Measurements from ENCODE around the gene PRKACG.

Gene PRKACG

DNA sequence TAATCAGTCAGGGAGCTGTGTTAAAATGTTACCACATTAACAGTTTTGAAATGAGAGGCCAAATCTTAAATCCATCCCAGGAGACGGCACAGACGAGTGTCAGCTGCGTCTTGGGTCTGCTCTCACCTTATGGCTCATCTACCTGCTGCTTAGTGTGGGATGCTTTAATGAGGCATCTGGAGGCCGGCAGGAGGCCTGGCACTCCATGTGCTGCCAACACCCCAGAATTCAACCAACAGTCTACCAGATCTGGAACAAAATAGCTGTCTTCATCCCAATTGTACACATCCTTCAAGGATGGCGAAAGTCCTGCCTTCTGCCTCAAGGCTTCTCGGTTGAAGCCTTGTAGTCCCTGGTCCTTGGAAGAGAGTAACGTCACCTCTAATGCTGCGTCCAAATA lies 12.0 kb downstream of the PRKACG start:
- no peaks in the 10 kb centered on the region for H3K9me2 ChIP-seq (replicated peaks; ENCODE audit: low read depth, low read length)
- H3K4me3 ChIP-seq (ENCODE audit: low read length, poor library complexity, severe bottlenecking) = no peak overlapping the region
- no peaks in the 10 kb centered on the region for H3K9me3 ChIP-seq (ENCODE audit: insufficient read depth, low read depth, low read length)
- no peak overlapping the region for H2AFZ ChIP-seq (ENCODE audit: low read length)
- no peak overlapping the region for H3K4me2 ChIP-seq (ENCODE audit: low read depth, low read length, poor library complexity, severe bottlenecking)
- no peak for TF ChIP-seq EZH2phosphoT487 (IDR thresholded peaks at IDR 0.05; ENCODE audit: borderline replicate concordance)
- TF ChIP-seq, protein P1, sequence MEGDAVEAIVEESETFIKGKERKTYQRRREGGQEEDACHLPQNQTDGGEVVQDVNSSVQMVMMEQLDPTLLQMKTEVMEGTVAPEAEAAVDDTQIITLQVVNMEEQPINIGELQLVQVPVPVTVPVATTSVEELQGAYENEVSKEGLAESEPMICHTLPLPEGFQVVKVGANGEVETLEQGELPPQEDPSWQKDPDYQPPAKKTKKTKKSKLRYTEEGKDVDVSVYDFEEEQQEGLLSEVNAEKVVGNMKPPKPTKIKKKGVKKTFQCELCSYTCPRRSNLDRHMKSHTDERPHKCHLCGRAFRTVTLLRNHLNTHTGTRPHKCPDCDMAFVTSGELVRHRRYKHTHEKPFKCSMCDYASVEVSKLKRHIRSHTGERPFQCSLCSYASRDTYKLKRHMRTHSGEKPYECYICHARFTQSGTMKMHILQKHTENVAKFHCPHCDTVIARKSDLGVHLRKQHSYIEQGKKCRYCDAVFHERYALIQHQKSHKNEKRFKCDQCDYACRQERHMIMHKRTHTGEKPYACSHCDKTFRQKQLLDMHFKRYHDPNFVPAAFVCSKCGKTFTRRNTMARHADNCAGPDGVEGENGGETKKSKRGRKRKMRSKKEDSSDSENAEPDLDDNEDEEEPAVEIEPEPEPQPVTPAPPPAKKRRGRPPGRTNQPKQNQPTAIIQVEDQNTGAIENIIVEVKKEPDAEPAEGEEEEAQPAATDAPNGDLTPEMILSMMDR (conservative IDR thresholded peaks at IDR 0.05; ENCODE audit: low read length) = no peak
- no peaks in the 10 kb centered on the region for H3K27me3 ChIP-seq (ENCODE audit: insufficient read depth, low read length, poor library complexity, severe bottlenecking)
- no peaks in the 10 kb centered on the region for H3K36me3 ChIP-seq (ENCODE audit: insufficient read depth, low read length)
- H3K79me2 ChIP-seq (ENCODE audit: insufficient read depth, low read length) = no peaks in the 10 kb centered on the region
- no peaks in the 10 kb centered on the region for H4K20me1 ChIP-seq (ENCODE audit: insufficient read depth, low read length, poor library complexity, severe bottlenecking)
- H3K4me1 ChIP-seq (ENCODE audit: insufficient read depth, low read length, poor library complexity, severe bottlenecking) = peaks cover 28% of the 10 kb centered on the region
- H3K9ac ChIP-seq (ENCODE audit: low read depth, low read length, poor library complexity, severe bottlenecking) = no peak overlapping the region
- H3F3A ChIP-seq (ENCODE audit: low read depth) = no peaks in the 10 kb centered on the region

DNA sequence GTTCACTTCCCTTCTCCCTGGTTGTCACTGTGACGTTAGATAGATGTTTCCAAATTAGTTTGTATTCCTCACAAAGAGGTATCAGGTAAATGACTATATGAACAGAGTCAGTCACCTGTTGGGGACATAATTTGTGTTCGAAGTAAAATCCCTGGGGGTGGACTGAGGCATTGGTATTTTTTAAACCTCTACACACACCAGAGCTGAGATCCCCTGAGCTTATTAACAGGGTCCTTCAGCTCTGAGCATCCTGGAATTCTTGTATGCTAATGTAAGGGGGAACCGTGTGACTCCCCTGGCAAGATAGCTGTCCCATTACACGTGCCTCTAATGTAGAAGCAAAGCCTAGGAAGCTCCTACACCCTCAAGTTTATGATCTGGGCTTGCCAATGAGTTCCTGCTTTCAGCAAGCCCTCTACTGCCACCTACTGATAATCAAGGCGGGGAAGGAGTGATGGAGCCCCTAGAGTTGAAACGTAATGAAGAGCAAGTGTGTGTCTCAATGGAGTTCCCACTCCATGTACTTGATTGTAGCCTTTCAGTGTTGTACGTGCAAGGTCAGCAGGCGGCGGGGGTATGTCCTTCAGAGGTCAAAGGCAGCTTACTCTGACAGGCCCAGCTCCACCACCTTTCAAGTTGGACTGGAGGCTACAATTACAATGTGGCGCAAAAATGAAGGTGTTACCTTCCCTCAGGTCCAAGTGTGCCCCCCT lies 14.4 kb downstream of the PRKACG start:
- H3F3A ChIP-seq (ENCODE audit: low read depth) = no peaks in the 10 kb centered on the region
- H3K9me3 ChIP-seq (ENCODE audit: insufficient read depth, low read depth, low read length) = no peaks in the 10 kb centered on the region
- H3K4me2 ChIP-seq (ENCODE audit: low read depth, low read length, poor library complexity, severe bottlenecking) = no peak overlapping the region
- TF ChIP-seq, protein P1 (conservative IDR thresholded peaks at IDR 0.05; ENCODE audit: low read length) = peak; percentile 95
- TF ChIP-seq EZH2phosphoT487 (IDR thresholded peaks at IDR 0.05; ENCODE audit: borderline replicate concordance) = no peak
- no peaks in the 10 kb centered on the region for H4K20me1 ChIP-seq (ENCODE audit: insufficient read depth, low read length, poor library complexity, severe bottlenecking)
- H3K9me2 ChIP-seq (replicated peaks; ENCODE audit: low read depth, low read length) = no peaks in the 10 kb centered on the region
- H2AFZ ChIP-seq (ENCODE audit: low read length) = no peak overlapping the region
- peaks cover 33% of the 10 kb centered on the region for H3K4me1 ChIP-seq (ENCODE audit: insufficient read depth, low read length, poor library complexity, severe bottlenecking)
- no peak overlapping the region for H3K9ac ChIP-seq (ENCODE audit: low read depth, low read length, poor library complexity, severe bottlenecking)
- H3K79me2 ChIP-seq (ENCODE audit: insufficient read depth, low read length) = no peaks in the 10 kb centered on the region
- no peaks in the 10 kb centered on the region for H3K27me3 ChIP-seq (ENCODE audit: insufficient read depth, low read length, poor library complexity, severe bottlenecking)
- H3K36me3 ChIP-seq (ENCODE audit: insufficient read depth, low read length) = no peaks in the 10 kb centered on the region
- no peak overlapping the region for H3K4me3 ChIP-seq (ENCODE audit: low read length, poor library complexity, severe bottlenecking)

DNA sequence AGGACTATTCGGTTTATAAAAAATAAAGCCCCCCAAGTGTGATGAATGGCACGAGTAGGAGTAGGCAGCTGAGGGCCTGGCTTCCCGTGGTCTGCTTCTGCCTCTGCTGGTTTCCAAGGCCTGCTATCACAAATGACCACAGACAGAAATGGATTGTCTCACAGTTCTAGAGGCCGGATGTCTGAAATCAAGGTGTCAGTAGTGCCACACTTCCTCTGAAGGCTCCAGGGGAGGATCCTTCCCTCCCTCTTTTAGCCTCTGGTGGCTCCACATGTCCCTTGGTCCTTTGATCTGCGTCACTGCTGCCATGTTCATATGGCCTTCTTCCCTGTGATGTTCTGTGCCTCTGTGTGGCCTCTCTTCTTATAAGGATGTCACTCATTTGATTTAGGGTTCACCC lies 15.1 kb downstream of the PRKACG start:
- no peak overlapping the region for H3K4me3 ChIP-seq (ENCODE audit: low read length, poor library complexity, severe bottlenecking)
- no peaks in the 10 kb centered on the region for H3K9me2 ChIP-seq (replicated peaks; ENCODE audit: low read depth, low read length)
- H3K36me3 ChIP-seq (ENCODE audit: insufficient read depth, low read length) = no peaks in the 10 kb centered on the region
- H3K4me1 ChIP-seq (ENCODE audit: insufficient read depth, low read length, poor library complexity, severe bottlenecking) = peaks cover 28% of the 10 kb centered on the region
- H3K79me2 ChIP-seq (ENCODE audit: insufficient read depth, low read length) = no peaks in the 10 kb centered on the region
- H3F3A ChIP-seq (ENCODE audit: low read depth) = no peaks in the 10 kb centered on the region
- no peaks in the 10 kb centered on the region for H3K9me3 ChIP-seq (ENCODE audit: insufficient read depth, low read depth, low read length)
- TF ChIP-seq EZH2phosphoT487 (IDR thresholded peaks at IDR 0.05; ENCODE audit: borderline replicate concordance) = no peak
- TF ChIP-seq, protein P1 (conservative IDR thresholded peaks at IDR 0.05; ENCODE audit: low read length) = 0 out of 2 replicates have a peak, but pooled peaks have one; percentile 11
- H3K9ac ChIP-seq (ENCODE audit: low read depth, low read length, poor library complexity, severe bottlenecking) = no peak overlapping the region
- peak overlapping the region; percentile 9 for H3K4me2 ChIP-seq (ENCODE audit: low read depth, low read length, poor library complexity, severe bottlenecking)
- no peaks in the 10 kb centered on the region for H4K20me1 ChIP-seq (ENCODE audit: insufficient read depth, low read length, poor library complexity, severe bottlenecking)
- no peak overlapping the region for H2AFZ ChIP-seq (ENCODE audit: low read length)
- H3K27me3 ChIP-seq (ENCODE audit: insufficient read depth, low read length, poor library complexity, severe bottlenecking) = no peaks in the 10 kb centered on the region
